BLaER1 treated with 17β-estradiol and CSF1 and Interleukin-3, amounts not matched to agents 10 nM and 100 nM (cell line): ENCODE measurements around the gene PPP2R2C.

Experiments
- H3K27ac ChIP-seq, 11 experiments: shearing (Covaris generic); formaldehyde crosslinking; 2 replicates each; pipeline ENCODE4 v1.8.1; 2022
- H3K27me3 ChIP-seq, 11 experiments: shearing (Covaris generic); formaldehyde crosslinking; 2 replicates each; pipeline ENCODE4 v1.8.1; 2022
- H3K36me3 ChIP-seq, 11 experiments: shearing (Covaris generic); formaldehyde crosslinking; 2 replicates each; pipeline ENCODE4 v1.8.1; 2022
- H3K4me1 ChIP-seq, 10 experiments: shearing (Covaris generic); formaldehyde crosslinking; 2 replicates each; pipeline ENCODE4 v1.8.1; 2022
- H3K4me2 ChIP-seq, 11 experiments: shearing (Covaris generic); formaldehyde crosslinking; 2 replicates each; pipeline ENCODE4 v1.8.1; 2022
- H3K4me3 ChIP-seq, 10 experiments: shearing (Covaris generic); formaldehyde crosslinking; 2 replicates each; pipeline ENCODE4 v1.8.1; 2022
- H3K9ac ChIP-seq, 11 experiments: shearing (Covaris generic); formaldehyde crosslinking; 2 replicates each; pipeline ENCODE4 v1.8.1; 2022
- H3K9me3 ChIP-seq, 11 experiments: shearing (Covaris generic); formaldehyde crosslinking; replicated peaks in 1 of 11; 2 replicates each; pipeline ENCODE4 v1.8.1; 2022
- H4K20me1 ChIP-seq, 11 experiments: shearing (Covaris generic); formaldehyde crosslinking; 2 replicates each; pipeline ENCODE4 v1.8.1; 2022
- Cebpa-rat ChIP-seq, 11 experiments: shearing (Covaris generic); IDR thresholded peaks; 2 replicates each; pipeline ENCODE4 v1.8.1; 2022

The PPP2R2C gene

GRCh38 chr4:6430927-6431326 lies 41.5 kb downstream of the PPP2R2C start:
- H3K9ac ChIP-seq = no peak overlapping the region
- H3K27me3 ChIP-seq = no peaks in the 10 kb centered on the region
- H3K36me3 ChIP-seq = no peaks in the 10 kb centered on the region
- H3K4me1 ChIP-seq = no peaks in the 10 kb centered on the region
- no peak for TF ChIP-seq Cebpa-rat (IDR thresholded peaks at IDR 0.05)
- no peak overlapping the region for H3K4me3 ChIP-seq
- no peak overlapping the region for H3K4me2 ChIP-seq
- peaks cover 14 to 26% (median 19%) of the 10 kb centered on the region in 11 experiments for H3K9me3 ChIP-seq
- no peak overlapping the region for H3K27ac ChIP-seq
- peaks cover 0 to 6% (median 0%) of the 10 kb centered on the region in 11 experiments; a peak in 2 of 22 replicates for H4K20me1 ChIP-seq

DNA sequence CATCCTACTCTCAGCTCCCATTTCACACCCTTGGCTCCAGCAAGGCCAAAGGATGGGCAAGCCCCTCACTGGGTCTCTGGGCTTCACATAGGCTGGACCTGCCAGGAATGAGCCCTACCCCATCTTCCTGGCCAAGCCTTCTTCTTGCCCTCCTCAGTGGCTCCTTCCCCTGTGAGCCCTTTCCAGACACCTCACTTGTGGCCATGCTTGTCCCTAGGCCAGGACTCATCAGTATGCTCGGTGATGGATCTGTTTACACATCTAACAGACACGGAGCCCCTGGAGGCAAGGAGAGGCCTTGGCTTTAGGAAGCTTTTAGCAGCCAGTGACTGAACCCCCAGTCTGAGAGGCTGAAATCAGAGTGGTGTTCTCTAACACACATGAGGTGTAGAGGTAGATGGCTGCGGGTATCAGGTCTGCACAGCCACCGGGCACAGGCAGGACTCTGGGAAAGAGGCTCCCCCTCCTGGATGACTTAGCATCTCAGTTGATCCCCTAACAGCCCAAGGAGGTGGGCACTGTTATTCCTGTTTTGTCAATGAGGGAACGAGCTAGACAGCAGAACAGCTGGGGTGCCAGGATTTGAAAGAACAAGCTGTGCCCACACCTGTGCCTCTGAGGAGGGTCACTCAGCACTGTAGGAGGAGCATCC lies 44.8 kb downstream of the PPP2R2C start:
- H3K9me3 ChIP-seq = peaks cover 0 to 9% (median 0%) of the 10 kb centered on the region in 11 experiments; a peak in 1 of 22 replicates
- no peak overlapping the region for H3K4me2 ChIP-seq
- TF ChIP-seq Cebpa-rat (IDR thresholded peaks at IDR 0.05) = no peak
- H3K27me3 ChIP-seq = no peaks in the 10 kb centered on the region
- H3K4me1 ChIP-seq = peaks cover 8 to 19% (median 12%) of the 10 kb centered on the region in 10 experiments
- peaks cover 0 to 6% (median 0%) of the 10 kb centered on the region in 11 experiments; a peak in 2 of 22 replicates for H4K20me1 ChIP-seq
- no peak overlapping the region for H3K27ac ChIP-seq
- H3K4me3 ChIP-seq = no peak overlapping the region
- H3K36me3 ChIP-seq = no peaks in the 10 kb centered on the region
- no peak overlapping the region for H3K9ac ChIP-seq

- H3K4me3 ChIP-seq = no peak overlapping the region
- no peaks in the 10 kb centered on the region for H3K27me3 ChIP-seq
- TF ChIP-seq Cebpa-rat (IDR thresholded peaks at IDR 0.05) = no peak
- H3K27ac ChIP-seq = no peak overlapping the region
- peaks cover 9 to 27% (median 14%) of the 10 kb centered on the region in 10 experiments for H3K4me1 ChIP-seq
- H4K20me1 ChIP-seq = peaks cover 0 to 6% (median 0%) of the 10 kb centered on the region in 11 experiments; a peak in 2 of 22 replicates
- no peak overlapping the region for H3K4me2 ChIP-seq
- no peaks in the 10 kb centered on the region for H3K36me3 ChIP-seq
- H3K9ac ChIP-seq = no peak overlapping the region
- H3K9me3 ChIP-seq = peaks cover 0 to 4% (median 0%) of the 10 kb centered on the region in 11 experiments; a peak in 1 of 22 replicates
Measured at GRCh38 chr4:6426571-6427438, 45.6 kb downstream of the PPP2R2C start.

GRCh38 chr4:6425911-6426310 lies 46.5 kb downstream of the PPP2R2C start:
- Histone ChIP-seq H3K4me2 (no peak overlapping the region), H3K9ac (no peak overlapping the region), H3K36me3 (no peaks in the 10 kb centered on the region), H3K4me1 (peaks cover 12 to 35% (median 21%) of the 10 kb centered on the region in 10 experiments), H3K9me3 (0 out of 22 replicates have a peak, but pooled peaks cover 0 to 3% (median 0%) of the 10 kb centered on the region in 11 experiments), H3K4me3 (no peak overlapping the region), H3K27ac (no peak overlapping the region), H3K27me3 (no peaks in the 10 kb centered on the region), H4K20me1 (peaks cover 0 to 6% (median 0%) of the 10 kb centered on the region in 11 experiments; a peak in 2 of 22 replicates)
- TF ChIP-seq Cebpa-rat (IDR thresholded peaks at IDR 0.05) = no peak

GRCh38 chr4:6425336-6425735 lies 47.1 kb downstream of the PPP2R2C start:
- peaks cover 12 to 35% (median 21%) of the 10 kb centered on the region in 10 experiments for H3K4me1 ChIP-seq
- no peak for TF ChIP-seq Cebpa-rat (IDR thresholded peaks at IDR 0.05)

DNA sequence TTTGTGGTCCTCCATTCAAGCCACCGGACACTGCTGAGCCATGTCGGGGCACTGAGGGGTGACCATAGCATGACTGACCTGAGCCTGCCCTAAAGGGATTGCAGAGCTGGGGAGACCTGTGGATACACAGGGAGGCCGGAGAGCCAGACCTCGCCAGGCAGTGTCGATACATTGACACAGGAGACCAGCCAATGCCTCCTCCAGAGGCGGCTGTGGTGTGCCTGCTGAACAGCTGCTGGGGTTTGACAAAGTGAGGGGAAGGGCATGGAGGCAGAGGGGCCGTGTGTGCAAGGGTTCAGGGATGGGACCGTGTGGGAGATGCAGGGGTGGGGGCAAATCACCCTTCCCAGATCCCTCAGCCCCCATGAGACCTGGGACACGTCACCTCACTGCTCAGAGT lies 48.0 kb downstream of the PPP2R2C start:
- peak overlapping the region in 7 of 11 experiments; percentile 29 to 56 (median 48); a peak in 5 of 22 replicates for H3K4me2 ChIP-seq
- H3K9me3 ChIP-seq = 0 out of 22 replicates have a peak, but pooled peaks cover 0 to 5% (median 0%) of the 10 kb centered on the region in 11 experiments
- H3K9ac ChIP-seq = no peak overlapping the region
- peaks cover 12 to 35% (median 21%) of the 10 kb centered on the region in 10 experiments for H3K4me1 ChIP-seq
- H3K27me3 ChIP-seq = no peaks in the 10 kb centered on the region
- H4K20me1 ChIP-seq = peaks cover 0 to 6% (median 0%) of the 10 kb centered on the region in 11 experiments; a peak in 2 of 22 replicates
- H3K36me3 ChIP-seq = no peaks in the 10 kb centered on the region
- no peak overlapping the region for H3K4me3 ChIP-seq
- TF ChIP-seq Cebpa-rat (IDR thresholded peaks at IDR 0.05) = no peak
- no peak overlapping the region for H3K27ac ChIP-seq

More at GRCh38 chr4:6425336-6425735, 47.1 kb downstream of the PPP2R2C start:
- peaks cover 0 to 6% (median 0%) of the 10 kb centered on the region in 11 experiments; a peak in 2 of 22 replicates for H4K20me1 ChIP-seq
- no peak overlapping the region for H3K27ac ChIP-seq
- H3K27me3 ChIP-seq = no peaks in the 10 kb centered on the region
- no peaks in the 10 kb centered on the region for H3K36me3 ChIP-seq
- H3K9me3 ChIP-seq = 0 out of 22 replicates have a peak, but pooled peaks cover 0 to 5% (median 0%) of the 10 kb centered on the region in 11 experiments
- H3K4me2 ChIP-seq = no peak overlapping the region
- no peak overlapping the region for H3K9ac ChIP-seq
- no peak overlapping the region for H3K4me3 ChIP-seq

DNA sequence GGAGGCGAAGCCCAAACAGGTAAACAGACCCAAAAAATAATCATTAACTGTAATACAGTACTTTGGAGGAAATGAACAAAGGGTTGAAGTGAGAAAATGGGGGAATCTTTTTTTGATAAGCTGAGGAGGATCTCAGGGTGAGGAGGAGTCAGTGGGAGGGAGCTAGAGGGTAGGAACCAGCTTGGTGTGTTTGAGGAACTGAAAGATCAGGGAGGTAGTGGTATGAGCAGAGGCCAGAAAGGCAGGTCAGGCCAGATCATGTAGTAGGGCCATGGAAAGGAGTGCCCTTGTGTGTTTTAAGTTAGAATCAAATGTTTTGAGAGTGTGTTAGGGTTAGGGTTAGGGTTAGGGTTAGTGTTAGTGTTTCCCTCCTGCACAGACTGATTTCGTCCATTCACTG lies 48.8 kb downstream of the PPP2R2C start:
- Histone ChIP-seq H3K4me2 (peak overlapping the region; percentile 12 to 56 (median 48); a peak in 18 of 22 replicates), H3K27me3 (no peaks in the 10 kb centered on the region), H3K9ac (no peak overlapping the region), H3K4me3 (no peak overlapping the region), H4K20me1 (peaks cover 0 to 6% (median 0%) of the 10 kb centered on the region in 11 experiments; a peak in 2 of 22 replicates), H3K27ac (no peak overlapping the region), H3K36me3 (no peaks in the 10 kb centered on the region), H3K9me3 (0 out of 22 replicates have a peak, but pooled peaks cover 0 to 5% (median 0%) of the 10 kb centered on the region in 11 experiments), H3K4me1 (peaks cover 12 to 43% (median 25%) of the 10 kb centered on the region in 10 experiments)
- no peak for TF ChIP-seq Cebpa-rat (IDR thresholded peaks at IDR 0.05)

GRCh38 chr4:6422866-6423265 lies 49.5 kb downstream of the PPP2R2C start:
- 0 out of 22 replicates have a peak, but pooled peaks cover 0 to 5% (median 0%) of the 10 kb centered on the region in 11 experiments for H3K9me3 ChIP-seq
- peaks cover 0 to 6% (median 0%) of the 10 kb centered on the region in 11 experiments; a peak in 2 of 22 replicates for H4K20me1 ChIP-seq
- H3K9ac ChIP-seq = no peak overlapping the region
- no peak overlapping the region for H3K4me3 ChIP-seq
- no peaks in the 10 kb centered on the region for H3K27me3 ChIP-seq
- no peak overlapping the region for H3K4me2 ChIP-seq
- no peak overlapping the region for H3K27ac ChIP-seq
- H3K4me1 ChIP-seq = peaks cover 12 to 50% (median 32%) of the 10 kb centered on the region in 10 experiments
- H3K36me3 ChIP-seq = no peaks in the 10 kb centered on the region
- no peak for TF ChIP-seq Cebpa-rat (IDR thresholded peaks at IDR 0.05)
